Heart right ventricle (tissue), 16 donors: ENCODE measurements around the gene ADGRA3. TPM values are rescaled to one million over a fixed set of nuclear protein-coding genes. Genes with fewer than 3 reads are reported as not detected.

Experiments
- ATAC-seq, 8 donors: fragments of 200-7000 bp; cut with Tn5 transposase; one replicate each; pipeline ENCODE4 v1.9.1; 2020; ENCODE audit warnings: mild to moderate bottlenecking in 8 of 8, moderate library complexity in 8 of 8, moderate number of reproducible peaks in 1 of 8
- DNase-seq, 2 donors: peaks; one replicate each; pipeline ENCODE4 v3.0.0-alpha.2; 2020
- H3K27ac ChIP-seq, 10 donors: fragments of 200-600 bp; sonication (generic) in 2 of 10; one replicate each; pipeline versions ENCODE4 v1.5.0 to v1.8.0; 2020 to 2022; ENCODE audit warnings: mild to moderate bottlenecking in 3 of 10
- H3K27me3 ChIP-seq, 7 donors: fragments of 200-600 bp; one replicate each; pipeline ENCODE4 v1.8.0; 2021 to 2022; ENCODE audit warnings: mild to moderate bottlenecking in 2 of 7
- H3K36me3 ChIP-seq, 9 donors: fragments of 200-600 bp; sonication (generic) in 1 of 9; one replicate each; pipeline versions ENCODE4 v1.5.0 to v1.8.0; 2020 to 2022; ENCODE audit warnings: mild to moderate bottlenecking in 2 of 9
- H3K4me1 ChIP-seq, 9 donors: fragments of 200-600 bp; sonication (generic) in 1 of 9; one replicate each; pipeline versions ENCODE4 v1.5.0 to v1.8.0; 2020 to 2022; ENCODE audit warnings: mild to moderate bottlenecking in 4 of 9
- H3K4me3 ChIP-seq, 10 donors: fragments of 200-600 bp; sonication (generic) in 2 of 10; one replicate each; pipeline versions ENCODE4 v1.5.0 to v1.8.0; 2020 to 2022; ENCODE audit warnings: mild to moderate bottlenecking in 7 of 10, moderate library complexity in 2 of 10
- H3K9me3 ChIP-seq, 11 donors: fragments of 200-600 bp in 10 of 11; sonication (generic) in 2 of 11; one replicate each; pipeline versions ENCODE4 v1.5.0 to v1.8.0; 2013 to 2022; ENCODE audit warnings: mild to moderate bottlenecking in 2 of 11, control low read depth in 1 of 11, moderate library complexity in 1 of 11
- CTCF ChIP-seq, 9 donors: fragments of 200-600 bp; sonication (generic) in 2 of 9; IDR thresholded peaks; one replicate each; pipeline versions ENCODE4 v1.5.0 to v1.8.0; 2021 to 2022; ENCODE audit warnings: antibody characterized with exemption in 9 of 9, mild to moderate bottlenecking in 5 of 9, moderate library complexity in 1 of 9
- WGBS, 2 donors: extraction: QIAGEN DNeasy Blood & Tissue Kit; methylation state at CpG; one replicate each; pipeline ENCODE4 v1.1.7; 2013; ENCODE audit warnings: inconsistent platforms in 1 of 2; 5-methylcytosine and 5-hydroxymethylcytosine counted together
- intact Hi-C, 10 donors: fragments of 100-400 bp; cut with DNase I; formaldehyde crosslinking; loops; one replicate each; pipeline versions ENCODE4 v1.11.1 to v1.14.2; 2022
- polyA plus RNA-seq, 2 donors: library from polyadenylated mRNA; stranded (reverse); fragments of 200-250 nt; gene quantifications; one replicate each; pipeline ENCODE4 v1.2.3, GENCODE V29; 2013
- total RNA-seq, 10 donors: library from RNA; stranded (reverse); fragmentation: NEBNext Ultra II Directional in 3 of 10; extraction: Animal tissue kit (Norgen Biotek cat#: 25700) in 3 of 10; gene quantifications; one replicate each; pipeline versions ENCODE4 v1.2.1 to v1.2.4, GENCODE V29; 2021 to 2023
- donor health status: Arrhythmogenic right ventricular cardiomyopathy.
- donor health status: ischemic (EF 13 %, LVEDD 7.1; RV severe dilation, severe dysfunction).
- donor health status: healthy with polysubstance abuse.
- donor health status: DM: no; HTN: yes; CAD: no.
- donor health status: DM: no; HTN: no; CAD: no.
- donor health status: ischemic (EF 25% LVEDD 6.9; RV normal size, moderate dysfunction).
- donor health status: ischemic (EF 25% LVEDD 5.7; RV mildly dilated, moderate dysfunction).
- donor health status: healthy.
- donor health status: DM: yes; HTN: yes; CAD: no.
- donor health status: Ischemic cardiomyopathy.
- donor health status: ischemic (EF 35%, LVEDD 5.7; RV mildly dilated, moderate dysfunction).
- donor health status: nonischemic (EF 11% LVEDD 7.7; RV severe dilation, severe dysfunction).
- donor health status: DM: yes; HTN: yes; CAD: no.
- donor health status: PGD.
- donor health status: ischemic (EF 29% LVEDD 5.4; RV normal size, mild dysfunction).
- donor health status: nonischemic (EF 23%, LVEDD 6.1; RV moderate dilation, normal function).

ADGRA3 gene
- total and polyA plus RNA-seq, 12 donors: 4.9 to 29.5 (median 20.8) TPM

GRCh38 chr4:22465996-22466395 lies 49.9 kb downstream of the ADGRA3 start:
- intact Hi-C loops: no loop called here
- DNase-seq (no peak), ATAC-seq (no peak)
- 95 to 98% methylated on average over 5 of the region's 5 CpGs for WGBS, 2 donors
- Histone ChIP-seq H3K9me3 (no peaks in the 10 kb centered on the region), H3K4me1 (peaks cover 0 to 25% (median 3%) of the 10 kb centered on the region in 9 donors), H3K4me3 (no peak overlapping the region), H3K27ac (no peak overlapping the region), H3K36me3 (no peaks in the 10 kb centered on the region), H3K27me3 (no peaks in the 10 kb centered on the region)
- TF ChIP-seq CTCF (IDR thresholded peaks at IDR 0.05): no peak

- no peak for DNase-seq
- intact Hi-C loops: no loop called here
- 93 to 95% methylated on average over 4 of the region's 4 CpGs for WGBS, 2 donors
These were observed 50.5 kb downstream of the ADGRA3 start for GRCh38 chr4:22465349-22465748.

GRCh38 chr4:22463179-22463578 lies 52.7 kb downstream of the ADGRA3 start:
- H3K27ac ChIP-seq: no peak overlapping the region
- intact Hi-C loops: no loop called here
- TF ChIP-seq CTCF (IDR thresholded peaks at IDR 0.05): no peak
- no peak for DNase-seq
- H3K9me3 ChIP-seq: no peaks in the 10 kb centered on the region
- 87 to 93% methylated on average over 5 of the region's 5 CpGs for WGBS, 2 donors
- no peaks in the 10 kb centered on the region for H3K36me3 ChIP-seq
- ATAC-seq: no peak
- no peaks in the 10 kb centered on the region for H3K27me3 ChIP-seq
- peaks cover 0 to 17% (median 0%) of the 10 kb centered on the region in 9 donors for H3K4me1 ChIP-seq
- no peak overlapping the region for H3K4me3 ChIP-seq

More at GRCh38 chr4:22465349-22465748, 50.5 kb downstream of the ADGRA3 start:
- Histone ChIP-seq H3K4me1 (peaks cover 0 to 19% (median 0%) of the 10 kb centered on the region in 9 donors), H3K36me3 (no peaks in the 10 kb centered on the region), H3K27ac (no peak overlapping the region), H3K9me3 (no peaks in the 10 kb centered on the region), H3K27me3 (no peaks in the 10 kb centered on the region), H3K4me3 (no peak overlapping the region)
- ATAC-seq: no peak
- TF ChIP-seq CTCF (IDR thresholded peaks at IDR 0.05): no peak

GRCh38 chr4:22462688-22463087 lies 53.2 kb downstream of the ADGRA3 start:
- 97 to 98% methylated on average over 3 of the region's 3 CpGs for WGBS, 2 donors
- Histone ChIP-seq H3K27me3 (no peaks in the 10 kb centered on the region), H3K4me3 (no peak overlapping the region), H3K36me3 (no peaks in the 10 kb centered on the region), H3K9me3 (no peaks in the 10 kb centered on the region), H3K27ac (no peak overlapping the region), H3K4me1 (peaks cover 0 to 15% (median 0%) of the 10 kb centered on the region in 9 donors)
- no peak for TF ChIP-seq CTCF (IDR thresholded peaks at IDR 0.05)
- no peak for DNase-seq
- intact Hi-C loops: no loop called here
- no peak for ATAC-seq
